Stimulated activated CD4-positive, alpha-beta T cell treated with anti-CD3 and anti-CD28 coated beads, Interleukin-12 subunit alpha, Interleukin-12 subunit beta, amount 100 ng/mL, for 4 hours (primary cell): ENCODE data around the gene PTTG1IP.
"Not testable (repeated sequence)": the region's sequence is repeated elsewhere in the genome, so short reads cannot be mapped to it uniquely, and the experiment has no call there.

Experiments used
- DNase-seq: peaks from one replicate; pipeline ENCODE4 v3.0.0-alpha.2; 2020

PTTG1IP gene

DNA sequence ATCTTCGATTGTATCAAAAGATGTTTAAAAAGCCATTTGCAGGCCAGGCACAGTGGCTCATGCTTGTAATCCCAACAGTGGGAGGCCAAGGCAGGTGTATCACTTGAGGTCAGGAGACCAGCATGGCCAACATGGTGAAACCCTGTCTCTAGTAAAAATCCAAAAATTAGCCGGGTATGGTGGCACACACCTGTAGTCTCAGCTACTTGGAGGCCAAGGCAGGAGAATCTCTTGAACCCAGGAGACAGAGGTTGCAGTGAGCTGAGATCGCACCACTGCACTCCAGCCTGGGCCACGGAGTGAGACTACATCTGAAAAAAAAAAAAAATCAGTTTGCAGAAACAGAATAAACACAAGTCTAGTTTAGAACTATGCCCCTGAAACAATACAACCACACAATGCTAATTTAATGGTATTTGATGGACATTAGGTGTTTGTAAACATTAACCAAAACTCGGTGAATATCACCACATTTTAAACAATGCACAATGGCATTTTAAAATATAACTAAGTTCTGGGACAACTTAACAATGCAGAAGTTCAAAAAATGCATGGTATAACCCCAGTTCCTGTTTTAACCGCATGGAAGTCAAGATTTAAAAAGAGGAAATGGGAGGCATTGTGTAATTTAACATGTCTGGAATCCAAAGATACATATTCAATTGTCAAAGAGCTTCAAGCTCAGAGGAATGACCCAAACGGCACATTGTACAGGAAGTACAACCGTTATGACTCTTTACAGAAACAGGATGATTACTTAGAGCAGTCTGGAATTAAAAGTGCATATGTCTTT is 7.1 kb upstream of the PTTG1IP start:
- DNase-seq = no peak

DNA sequence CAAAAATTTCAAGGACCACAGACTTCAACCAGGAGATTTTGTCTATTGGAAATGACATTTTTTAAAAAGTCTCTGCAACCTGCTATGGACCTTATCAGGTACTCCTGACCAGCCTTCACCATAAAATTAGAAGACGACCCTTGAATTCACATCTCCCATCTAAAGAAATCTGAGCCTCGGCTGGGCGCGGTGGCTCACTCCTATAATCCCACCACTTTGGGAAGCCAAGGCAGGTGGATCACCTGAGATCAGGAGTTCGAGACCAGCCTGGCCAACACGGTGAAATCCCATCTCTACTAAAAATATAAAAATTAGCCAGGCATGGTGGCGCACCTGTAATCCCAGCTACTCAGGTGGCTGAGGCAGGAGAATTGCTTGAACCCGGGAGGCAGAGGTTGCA is 5.7 kb upstream of the PTTG1IP start:
- DNase-seq = not testable (repeated sequence)

DNA sequence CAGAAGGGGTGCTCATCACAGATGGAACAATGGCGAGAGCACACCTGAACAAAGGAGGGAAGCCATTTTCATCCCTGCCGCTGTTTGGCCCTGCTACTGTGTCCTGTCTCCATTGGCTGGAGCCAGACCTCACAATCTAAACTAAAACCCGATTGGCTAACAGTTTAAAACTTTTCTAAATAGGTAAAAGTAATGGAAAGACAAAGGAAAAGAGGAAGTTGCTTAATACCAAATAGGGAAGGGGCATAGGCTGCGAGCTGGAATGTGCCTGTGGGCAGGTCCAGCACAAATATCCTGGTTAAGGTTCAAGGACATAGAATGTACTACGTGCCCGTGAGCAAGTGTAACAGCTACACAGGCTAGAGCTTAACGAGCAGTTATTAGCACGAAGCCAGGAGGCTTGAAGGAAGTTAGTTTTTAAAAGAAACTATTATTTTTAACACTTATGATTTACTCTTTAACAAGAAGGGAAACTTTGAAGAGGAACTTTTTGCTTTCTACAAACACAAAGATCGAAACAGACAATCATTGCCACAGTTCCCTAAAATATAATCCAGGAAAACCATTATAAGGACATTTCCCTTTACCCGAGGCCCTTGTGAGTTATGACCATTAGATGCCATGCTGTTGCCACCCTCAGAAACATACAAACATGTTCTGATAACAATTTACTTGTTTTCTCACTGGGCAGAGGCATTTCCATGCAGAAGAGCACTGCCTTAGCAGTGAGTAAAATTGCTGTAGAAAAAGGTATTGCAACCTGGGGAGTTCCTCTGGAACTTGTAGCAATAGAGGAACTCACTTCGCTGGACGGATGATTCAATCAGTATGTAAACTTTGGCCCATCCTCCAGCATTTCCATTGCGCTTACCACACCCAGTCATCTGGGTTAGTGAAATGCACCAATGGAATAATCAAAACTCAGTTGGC is 4.8 kb upstream of the PTTG1IP start:
- DNase-seq = no peak

DNA sequence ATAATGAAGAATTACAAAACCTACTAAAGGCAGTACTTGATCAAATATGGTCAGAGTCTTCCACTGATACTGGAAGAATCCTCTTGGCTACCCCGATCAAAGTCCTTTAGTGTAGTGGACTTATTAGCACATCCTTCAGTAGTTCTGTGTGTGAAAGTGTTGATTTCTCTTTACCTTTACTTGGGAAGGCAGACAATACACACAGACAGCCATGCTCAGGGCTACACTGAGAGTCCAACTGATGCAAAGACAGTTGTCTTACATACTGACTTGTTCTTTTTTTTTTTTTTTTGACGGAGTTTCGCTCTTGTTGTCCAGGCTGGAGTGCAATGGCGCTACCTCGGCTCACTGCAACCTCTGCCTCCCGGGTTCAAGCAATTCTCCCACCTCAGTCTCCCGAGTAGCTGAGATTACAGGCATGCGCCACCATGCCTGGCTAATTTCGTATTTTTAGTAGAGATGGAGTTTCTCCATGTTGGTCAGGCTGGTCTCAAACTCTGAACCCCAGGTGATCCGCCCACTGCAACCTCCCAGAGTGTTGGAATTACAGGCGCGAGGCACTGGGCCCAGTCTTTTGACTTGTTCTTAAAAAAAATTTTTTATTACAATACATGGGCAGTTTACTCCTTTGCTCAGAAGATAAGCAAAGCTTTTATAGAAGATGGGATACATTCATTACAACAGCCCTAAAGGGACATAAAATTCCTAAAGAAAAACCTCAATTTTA is 3.5 kb upstream of the PTTG1IP start:
- no peak for DNase-seq

GRCh38 chr21:44875316-44875700 is 1.8 kb upstream of the PTTG1IP start:
- DNase-seq = no peak

DNA sequence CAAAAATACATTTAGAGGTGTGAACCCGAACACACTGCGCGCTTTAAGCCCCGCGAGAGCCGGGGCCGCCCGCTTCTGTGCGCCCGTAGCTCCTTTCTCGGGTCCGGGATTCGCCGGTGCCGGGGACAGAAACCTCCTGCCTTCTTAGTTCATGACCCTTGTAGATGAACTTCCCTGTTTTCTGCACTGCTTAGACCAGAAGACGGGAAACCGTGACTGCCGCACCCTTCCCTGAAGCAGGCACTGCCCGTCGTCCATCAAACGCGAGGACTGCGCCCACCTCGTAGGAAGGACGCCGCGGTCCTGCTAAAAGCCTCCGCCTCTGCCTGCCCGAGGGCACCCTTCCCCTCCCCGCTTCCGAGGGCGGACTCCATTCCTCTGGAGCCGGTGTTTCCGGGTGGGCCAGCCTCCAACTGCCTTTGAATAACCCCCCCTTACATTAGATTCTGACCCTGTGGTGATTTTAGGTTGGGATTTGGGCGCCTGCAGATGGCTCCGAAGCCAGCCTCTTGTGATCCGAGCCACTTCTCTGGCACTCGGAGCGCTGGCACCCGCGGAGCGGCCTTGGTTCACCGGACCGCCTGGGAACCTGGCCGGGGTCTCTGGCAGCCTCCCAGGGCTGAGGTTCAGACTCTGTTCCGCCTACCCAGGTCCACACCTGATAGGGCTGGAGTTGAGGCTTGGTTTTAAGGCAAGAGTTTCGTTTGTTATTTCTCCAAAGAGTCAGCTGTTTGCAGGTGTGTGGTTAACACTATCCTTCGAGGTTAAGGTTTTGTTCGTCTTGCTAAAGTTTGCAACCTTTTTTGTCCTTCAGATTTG is 1.2 kb upstream of the PTTG1IP start:
- peak; percentile 29 for DNase-seq

- no peak for DNase-seq
These were observed 678 bp upstream of the PTTG1IP start for GRCh38 chr21:44874240-44874496.

- DNase-seq = no peak
These were observed 688 bp downstream of the PTTG1IP start for GRCh38 chr21:44872649-44873355.

GRCh38 chr21:44872323-44872648 is 1.2 kb downstream of the PTTG1IP start:
- no peak for DNase-seq

DNA sequence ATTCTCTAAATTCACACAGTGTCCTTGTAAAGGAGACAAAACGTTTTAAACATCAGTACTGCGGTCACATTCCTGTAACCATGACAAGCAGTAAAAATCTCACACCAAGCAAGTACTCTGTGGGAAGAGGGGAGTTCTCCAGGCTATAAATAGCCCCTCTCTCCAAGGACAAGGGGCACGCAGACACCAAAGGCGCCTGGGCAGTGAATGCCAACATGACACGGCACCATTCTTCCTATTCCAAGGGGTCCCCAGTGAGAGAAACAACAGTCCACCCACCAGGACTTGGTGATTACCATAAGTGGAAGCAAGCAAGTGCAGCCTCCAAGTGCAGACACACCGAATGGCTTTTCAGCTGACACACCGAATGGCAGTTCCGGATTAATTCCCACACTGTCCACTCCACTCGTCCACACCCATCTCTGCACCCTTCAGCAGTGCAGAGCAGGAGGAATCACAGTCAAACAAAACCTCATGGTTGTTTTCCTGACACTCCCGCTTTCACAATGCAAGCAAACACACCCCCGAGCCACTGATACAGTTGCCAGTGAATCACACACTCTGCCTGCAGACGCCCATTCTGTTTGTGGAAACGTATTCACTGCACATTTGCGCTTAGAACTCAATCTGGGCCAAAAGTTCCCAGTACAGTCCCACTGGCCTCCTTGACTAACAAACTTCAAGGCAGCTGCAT is 1.8 kb downstream of the PTTG1IP start:
- no peak for DNase-seq

DNA sequence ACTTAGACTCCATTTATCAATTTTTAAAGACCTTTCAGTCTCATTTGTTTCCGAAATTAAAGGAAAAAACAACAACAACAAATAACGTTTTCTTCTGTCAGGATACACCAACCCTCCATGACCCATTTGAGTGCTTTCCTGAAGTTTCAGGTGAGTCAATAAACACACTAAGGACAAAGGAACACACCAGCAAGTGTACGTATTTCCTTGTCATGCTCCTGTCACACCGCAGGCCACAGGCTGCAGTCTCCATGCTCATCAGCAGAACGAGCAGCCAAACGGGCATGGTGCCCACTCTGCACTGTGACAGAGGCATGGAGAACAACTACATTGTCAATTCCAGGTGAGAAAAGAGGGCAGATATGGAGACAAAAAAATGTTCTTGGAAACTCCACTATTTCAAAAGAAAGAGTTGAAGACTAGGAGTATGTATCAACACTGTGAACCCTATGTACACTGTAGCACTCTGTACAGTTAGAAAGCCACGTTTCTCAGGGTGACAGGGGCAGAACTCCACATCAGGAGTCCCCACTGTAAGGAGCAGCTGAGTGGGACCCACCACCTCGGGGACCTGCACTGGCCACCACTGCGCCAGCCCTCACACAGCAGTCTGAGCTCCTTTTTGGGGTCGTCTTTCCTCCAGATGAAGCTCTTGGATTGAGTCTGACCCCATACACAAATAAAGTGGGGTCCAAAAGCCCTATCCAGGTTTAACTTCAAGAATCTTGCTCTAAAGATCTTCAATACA is 2.6 kb downstream of the PTTG1IP start:
- DNase-seq = no peak

GRCh38 chr21:44869781-44870747 is 3.4 kb downstream of the PTTG1IP start:
- no peak for DNase-seq

- no peak for DNase-seq
These were observed 4.8 kb downstream of the PTTG1IP start for GRCh38 chr21:44868707-44869106.

DNA sequence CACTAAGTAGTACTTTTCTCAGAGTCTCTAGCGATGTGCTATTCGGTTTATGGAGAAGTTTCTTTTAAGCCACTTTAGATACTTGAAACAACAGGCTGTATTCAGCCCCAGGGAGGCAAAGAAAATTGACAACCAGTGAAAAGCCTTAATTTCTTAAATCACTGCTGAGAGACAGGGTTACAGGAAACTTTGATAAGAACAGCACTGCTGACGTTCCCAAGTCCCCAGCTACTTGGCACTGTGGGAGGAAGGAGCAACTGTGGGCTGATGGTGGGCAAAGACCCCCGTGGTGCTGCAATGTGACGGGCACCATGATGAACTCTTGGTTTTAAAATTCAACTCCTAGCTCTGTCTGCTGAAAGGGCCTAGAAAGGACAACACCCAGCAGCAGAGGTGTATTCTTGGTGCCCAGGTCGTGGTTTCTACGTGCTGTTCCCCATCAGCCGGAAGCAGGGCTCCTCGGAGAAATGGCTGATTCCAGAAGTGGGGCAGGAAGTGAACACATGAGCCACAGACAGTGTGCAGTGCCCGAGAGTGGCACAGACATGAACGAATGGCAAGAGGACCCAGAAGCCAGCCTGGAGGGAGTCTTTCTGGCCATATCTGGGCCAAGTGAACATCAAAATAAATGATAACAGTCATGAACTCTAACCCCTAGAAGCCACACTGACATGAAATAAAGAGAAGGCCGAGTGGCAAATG is 5.3 kb downstream of the PTTG1IP start:
- no peak for DNase-seq

- DNase-seq = no peak
These were observed 6.0 kb downstream of the PTTG1IP start for GRCh38 chr21:44867464-44867863.

DNA sequence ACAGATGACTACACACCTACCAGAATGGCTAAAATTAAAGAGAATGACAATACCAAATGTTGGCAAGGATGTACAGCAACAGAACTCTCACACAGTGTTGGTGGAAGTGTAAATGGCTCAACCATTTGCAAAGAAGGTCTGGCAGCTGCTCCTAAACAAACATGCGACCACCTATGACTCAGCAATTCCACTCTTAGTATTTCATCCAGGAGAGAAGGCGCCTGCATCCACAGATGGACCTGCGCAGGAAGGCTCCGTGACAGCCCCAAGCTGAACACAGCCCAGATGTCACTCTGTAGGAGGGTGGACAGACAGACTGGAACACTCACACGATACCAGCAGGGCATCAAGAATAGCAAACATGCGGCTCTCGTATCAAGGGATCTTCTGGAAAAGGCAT is 6.7 kb downstream of the PTTG1IP start:
- no peak for DNase-seq

DNA sequence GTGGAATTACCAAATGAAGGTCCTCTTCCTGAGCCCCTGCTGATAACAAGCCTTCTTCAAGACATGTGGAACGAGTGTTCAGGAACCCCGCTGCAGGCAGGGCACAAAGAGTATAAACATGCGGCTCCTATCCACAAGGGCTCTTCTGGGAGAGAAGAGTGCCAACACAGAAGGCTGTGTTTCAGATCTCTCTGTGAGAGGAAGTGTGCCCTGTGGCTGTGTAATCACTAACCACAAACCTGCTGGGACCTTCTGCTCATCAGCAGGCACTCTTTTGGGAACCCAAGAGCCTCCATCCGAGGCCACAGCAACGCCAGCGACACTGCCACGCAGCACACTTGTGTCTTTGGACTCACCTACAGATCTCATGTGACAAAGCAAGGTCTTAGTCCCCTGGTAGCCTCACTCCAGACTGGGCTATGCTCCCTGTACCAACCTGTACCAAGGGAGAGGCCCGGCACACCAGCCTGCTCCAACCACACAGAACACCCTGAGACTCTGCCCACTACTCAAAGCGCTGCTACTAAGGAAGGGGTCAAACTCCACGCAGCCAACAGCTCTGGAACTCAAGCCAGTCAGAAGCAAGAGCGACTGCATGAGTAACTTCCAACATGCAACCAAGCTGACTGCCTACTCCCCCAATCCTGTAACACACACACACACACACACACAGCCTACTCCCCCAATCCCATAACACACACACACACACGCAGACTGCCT is 7.8 kb downstream of the PTTG1IP start:
- DNase-seq = no peak
